HL-60 (cell line): Measurements from ENCODE around the gene ZNF827.

ENCODE experiments used
- DNase-seq, 2 experiments: peaks; one replicate each; pipeline ENCODE4 v3.0.0-alpha.2; 2010 to 2020; ENCODE audit warnings: low read depth in 1 of 2, low spot score in 1 of 2
- H3K27ac ChIP-seq: fragments of 250-450 bp; sonication (Bioruptor Pico); replicated peaks from 2 replicates; pipeline ENCODE4 v1.5.1; 2020; ENCODE audit warnings: mild to moderate bottlenecking, moderate library complexity
- H3K27me3 ChIP-seq: fragments of 250-450 bp; sonication (Bioruptor Pico); 2 replicates; pipeline ENCODE4 v1.5.1; 2021; ENCODE audit warnings: mild to moderate bottlenecking, moderate library complexity; ENCODE audit not compliant: insufficient read depth, poor library complexity, severe bottlenecking
- H3K4me3 ChIP-seq: replicated peaks from 2 replicates; pipeline ENCODE4 v1.5.1; 2011; ENCODE audit warnings: mild to moderate bottlenecking, control low read depth, low read length; ENCODE audit not compliant: insufficient read depth
- CTCF ChIP-seq: IDR thresholded peaks from one replicate; pipeline ENCODE4 v1.5.1; 2011; ENCODE audit warnings: low read length, control low read depth, inconsistent platforms; ENCODE audit not compliant: insufficient read depth
- GABPA ChIP-seq: IDR thresholded peaks from 2 replicates; pipeline ENCODE4 v1.6.1; 2012; ENCODE audit warnings: low read depth
- POLR2AphosphoS5 ChIP-seq: IDR thresholded peaks from 2 replicates; pipeline ENCODE4 v1.6.1; 2012; ENCODE audit warnings: low read depth
- REST ChIP-seq: IDR thresholded peaks from 2 replicates; pipeline ENCODE4 v1.6.1; 2012; ENCODE audit warnings: low read depth; ENCODE audit not compliant: insufficient replicate concordance
- SPI1 ChIP-seq: IDR thresholded peaks from 2 replicates; pipeline ENCODE4 v1.6.1; 2012; ENCODE audit warnings: low read depth, mild to moderate bottlenecking, borderline replicate concordance

Gene ZNF827

DNA sequence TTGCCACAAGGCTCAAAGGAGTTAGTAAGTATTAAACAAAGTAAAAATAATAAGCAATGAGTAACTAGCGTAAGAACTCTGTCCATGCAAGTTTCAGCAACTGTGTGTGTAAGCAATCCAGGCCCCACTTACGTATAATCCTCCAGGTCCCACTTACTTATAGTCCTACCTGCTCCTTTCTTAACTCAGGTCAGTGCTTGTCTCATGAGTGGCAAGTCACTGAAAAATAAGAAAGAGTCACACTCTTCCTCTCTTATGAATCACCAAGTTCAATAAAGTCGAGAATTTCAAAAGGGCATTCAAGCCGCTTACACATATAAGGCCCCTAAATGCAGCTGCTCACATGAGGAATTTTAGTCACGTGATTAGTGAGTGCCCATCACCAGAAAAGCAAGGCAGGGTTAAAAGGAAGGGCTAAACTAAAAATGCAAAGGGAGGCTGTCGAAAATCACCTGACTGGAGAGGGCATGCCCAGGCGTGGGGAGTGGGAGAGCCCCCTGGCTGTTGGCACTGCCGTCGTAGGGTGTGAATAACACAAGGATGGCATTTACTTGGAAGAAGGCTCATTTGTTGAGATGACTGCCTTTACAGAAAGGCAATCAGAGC, 58.2 kb downstream of the ZNF827 start:
- Histone ChIP-seq H3K27me3 (no peaks in the 10 kb centered on the region), H3K4me3 (no peak overlapping the region), H3K27ac (no peak overlapping the region)
- DNase-seq, result no peak
- no peak for TF ChIP-seq GABPA
- no peak for TF ChIP-seq SPI1
- TF ChIP-seq CTCF, result no peak
- TF ChIP-seq REST, result no peak
- TF ChIP-seq POLR2AphosphoS5, result no peak

DNA sequence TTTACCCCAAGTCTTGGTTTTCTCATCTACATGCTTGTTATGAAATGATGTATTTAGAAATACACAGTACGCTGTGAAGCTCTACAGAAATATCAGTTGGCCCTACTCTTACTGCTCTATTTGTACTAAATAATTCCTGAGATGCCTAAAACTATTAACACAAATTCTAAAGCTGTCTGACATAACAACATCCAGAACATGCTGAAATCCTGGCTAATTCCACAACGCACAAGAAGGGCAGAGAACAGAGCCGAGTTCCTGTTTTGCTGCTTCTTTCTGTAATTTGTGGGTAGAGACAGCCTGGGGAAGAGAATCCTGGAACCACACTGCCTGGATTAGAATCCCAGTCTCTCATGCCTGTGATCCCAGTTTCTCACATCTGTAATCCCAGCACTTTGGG, 59.0 kb downstream of the ZNF827 start:
- DNase-seq, result no peak
- no peak for TF ChIP-seq GABPA
- no peak for TF ChIP-seq CTCF
- no peak for TF ChIP-seq POLR2AphosphoS5
- no peak for TF ChIP-seq SPI1
- TF ChIP-seq REST, result no peak
- H3K4me3 ChIP-seq, result no peak overlapping the region

DNA sequence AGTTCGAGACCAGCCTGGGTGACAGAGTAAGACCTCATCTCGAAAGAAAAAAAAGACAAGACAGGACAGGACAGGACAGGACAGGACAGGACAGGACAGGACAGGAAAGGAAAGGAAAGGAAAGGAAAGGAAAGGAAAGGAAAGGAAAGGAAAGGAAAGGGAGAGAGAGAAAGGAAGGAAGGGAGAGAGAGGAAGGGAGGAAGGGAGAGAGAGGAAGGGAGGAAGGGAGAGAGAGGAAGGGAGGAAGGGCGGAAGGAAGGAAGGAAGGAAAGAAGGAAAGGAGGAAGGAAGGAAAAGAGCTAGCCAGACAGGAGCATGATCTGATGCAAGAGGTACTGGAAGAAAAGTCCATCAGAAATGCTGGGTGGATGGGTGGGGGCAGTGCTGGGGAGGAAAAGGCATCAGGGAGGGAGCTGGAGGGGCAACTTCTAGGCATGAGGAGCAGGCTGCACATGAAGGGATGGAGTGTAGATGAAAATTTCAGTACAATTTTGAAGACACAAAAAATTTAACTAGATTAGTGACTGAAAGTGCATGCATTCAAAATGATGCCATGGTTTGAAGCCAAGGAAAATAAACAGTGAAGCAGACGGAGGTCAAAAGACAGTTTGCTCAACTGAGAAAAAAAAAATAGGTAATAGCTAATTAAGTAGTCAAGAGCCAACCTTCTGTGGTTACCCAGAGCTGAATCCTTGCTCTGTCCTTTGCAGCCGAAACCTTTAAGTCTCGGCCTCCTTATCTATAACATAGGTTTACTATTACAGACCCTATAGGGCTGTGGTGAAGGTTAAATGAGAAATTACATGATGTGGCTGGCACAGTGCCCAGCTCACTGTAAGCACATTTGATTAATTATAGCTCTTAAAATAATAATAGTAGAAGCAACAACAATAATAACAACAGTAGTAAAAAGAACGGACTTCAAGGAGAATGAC, 59.9 kb downstream of the ZNF827 start:
- TF ChIP-seq CTCF (no peak), REST (no peak), POLR2AphosphoS5 (no peak), SPI1 (no peak), GABPA (no peak)
- no peak for DNase-seq
- Histone ChIP-seq H3K4me3 (no peak overlapping the region), H3K27ac (no peak overlapping the region), H3K27me3 (no peaks in the 10 kb centered on the region)

More for the DNA sequence above, 59.0 kb downstream of the ZNF827 start:
- Histone ChIP-seq H3K27ac (no peak overlapping the region), H3K27me3 (no peaks in the 10 kb centered on the region)
